ENCODE data around the gene CDC42SE1.
A peak's percentile ranks its signal among the peaks of the same experiment; 100 is the strongest.
"Not testable (repeated sequence)": the region's sequence is repeated elsewhere in the genome, so short reads cannot be mapped to it uniquely, and the experiment has no call there.

Gene CDC42SE1

GRCh38 chr1:151059109-151060006, at the start of gene CDC42SE1:
CDC42SE1 (minus strand) TSS chr1:151059622; CDS start chr1:151055730, 3,892 bp downstream.
- Histone ChIP-seq H3K9ac (ENCODE audit: low read length) (peak within 1 kb of the TSS; percentile 96), H3K9me3 (ENCODE audit: control insufficient read depth, low read length) (no peaks in the 10 kb centered on the region), H3K4me1 (ENCODE audit: control insufficient read depth, insufficient read depth, low read length) (peaks cover 40% of the 10 kb centered on the region), H3K36me3 (ENCODE audit: control insufficient read depth, insufficient read depth, low read length, severe bottlenecking) (peaks cover 23% of the 10 kb centered on the region), H3K27me3 (replicated peaks; ENCODE audit: control insufficient read depth, insufficient read depth, low read length) (no peaks in the 10 kb centered on the region), H3K4me3 (ENCODE audit: low read length) (peak within 1 kb of the TSS; percentile 98)
- DNase-seq (ENCODE audit: low read depth), result peak; percentile 96

GRCh38 chr1:151108331-151108730, 48.9 kb upstream of the CDC42SE1 start:
- DNase-seq (ENCODE audit: low read depth), result no peak

GRCh38 chr1:151106894-151107293, 47.5 kb upstream of the CDC42SE1 start:
- peaks cover 20% of the 10 kb centered on the region for H3K36me3 ChIP-seq (ENCODE audit: control insufficient read depth, insufficient read depth, low read length, severe bottlenecking)
- H3K4me1 ChIP-seq (ENCODE audit: control insufficient read depth, insufficient read depth, low read length), result no peaks in the 10 kb centered on the region
- no peaks in the 10 kb centered on the region for H3K27me3 ChIP-seq (replicated peaks; ENCODE audit: control insufficient read depth, insufficient read depth, low read length)
- H3K9ac ChIP-seq (ENCODE audit: low read length), result no peak overlapping the region
- no peaks in the 10 kb centered on the region for H3K9me3 ChIP-seq (ENCODE audit: control insufficient read depth, low read length)
- no peak for DNase-seq (ENCODE audit: low read depth)
- H3K4me3 ChIP-seq (ENCODE audit: low read length), result no peak overlapping the region

More at GRCh38 chr1:151108331-151108730, 48.9 kb upstream of the CDC42SE1 start:
- Histone ChIP-seq H3K9me3 (ENCODE audit: control insufficient read depth, low read length) (no peaks in the 10 kb centered on the region), H3K9ac (ENCODE audit: low read length) (no peak overlapping the region), H3K4me1 (ENCODE audit: control insufficient read depth, insufficient read depth, low read length) (no peaks in the 10 kb centered on the region), H3K27me3 (replicated peaks; ENCODE audit: control insufficient read depth, insufficient read depth, low read length) (no peaks in the 10 kb centered on the region), H3K4me3 (ENCODE audit: low read length) (no peak overlapping the region), H3K36me3 (ENCODE audit: control insufficient read depth, insufficient read depth, low read length, severe bottlenecking) (peaks cover 20% of the 10 kb centered on the region)

GRCh38 chr1:151104630-151105029, 45.2 kb upstream of the CDC42SE1 start:
- H3K9me3 ChIP-seq (ENCODE audit: control insufficient read depth, low read length), result no peaks in the 10 kb centered on the region
- H3K36me3 ChIP-seq (ENCODE audit: control insufficient read depth, insufficient read depth, low read length, severe bottlenecking), result peaks cover 20% of the 10 kb centered on the region

GRCh38 chr1:151098126-151098525, 38.7 kb upstream of the CDC42SE1 start:
- Histone ChIP-seq H3K9me3 (ENCODE audit: control insufficient read depth, low read length) (no peaks in the 10 kb centered on the region), H3K4me1 (ENCODE audit: control insufficient read depth, insufficient read depth, low read length) (no peaks in the 10 kb centered on the region), H3K27me3 (replicated peaks; ENCODE audit: control insufficient read depth, insufficient read depth, low read length) (no peaks in the 10 kb centered on the region), H3K9ac (ENCODE audit: low read length) (no peak overlapping the region), H3K4me3 (ENCODE audit: low read length) (no peak overlapping the region), H3K36me3 (ENCODE audit: control insufficient read depth, insufficient read depth, low read length, severe bottlenecking) (no peaks in the 10 kb centered on the region)
- no peak for DNase-seq (ENCODE audit: low read depth)

More at GRCh38 chr1:151104630-151105029, 45.2 kb upstream of the CDC42SE1 start:
- H3K9ac ChIP-seq (ENCODE audit: low read length), result no peak overlapping the region
- DNase-seq (ENCODE audit: low read depth), result no peak
- no peaks in the 10 kb centered on the region for H3K27me3 ChIP-seq (replicated peaks; ENCODE audit: control insufficient read depth, insufficient read depth, low read length)
- no peaks in the 10 kb centered on the region for H3K4me1 ChIP-seq (ENCODE audit: control insufficient read depth, insufficient read depth, low read length)
- H3K4me3 ChIP-seq (ENCODE audit: low read length), result no peak overlapping the region

- H3K36me3 ChIP-seq (ENCODE audit: control insufficient read depth, insufficient read depth, low read length, severe bottlenecking); H3K4me1 ChIP-seq (ENCODE audit: control insufficient read depth, insufficient read depth, low read length); H3K9me3 ChIP-seq (ENCODE audit: control insufficient read depth, low read length); H3K4me3 ChIP-seq (ENCODE audit: low read length); H3K27me3 ChIP-seq (replicated peaks; ENCODE audit: control insufficient read depth, insufficient read depth, low read length); H3K9ac ChIP-seq (ENCODE audit: low read length); DNase-seq (ENCODE audit: low read depth): not testable (repeated sequence)
These were observed 38.0 kb upstream of the CDC42SE1 start for GRCh38 chr1:151097426-151097825.

GRCh38 chr1:151085953-151086559, 26.6 kb upstream of the CDC42SE1 start:
- H3K9me3 ChIP-seq (ENCODE audit: control insufficient read depth, low read length), result no peaks in the 10 kb centered on the region
- no peak overlapping the region for H3K9ac ChIP-seq (ENCODE audit: low read length)
- no peaks in the 10 kb centered on the region for H3K27me3 ChIP-seq (replicated peaks; ENCODE audit: control insufficient read depth, insufficient read depth, low read length)
- H3K36me3 ChIP-seq (ENCODE audit: control insufficient read depth, insufficient read depth, low read length, severe bottlenecking), result no peaks in the 10 kb centered on the region
- DNase-seq (ENCODE audit: low read depth), result no peak
- H3K4me1 ChIP-seq (ENCODE audit: control insufficient read depth, insufficient read depth, low read length), result peaks cover 3% of the 10 kb centered on the region
- H3K4me3 ChIP-seq (ENCODE audit: low read length), result no peak overlapping the region

GRCh38 chr1:151072224-151072623, 12.8 kb upstream of the CDC42SE1 start:
- Histone ChIP-seq H3K27me3 (replicated peaks; ENCODE audit: control insufficient read depth, insufficient read depth, low read length) (no peaks in the 10 kb centered on the region), H3K36me3 (ENCODE audit: control insufficient read depth, insufficient read depth, low read length, severe bottlenecking) (peaks cover 3% of the 10 kb centered on the region), H3K9ac (ENCODE audit: low read length) (no peak overlapping the region), H3K4me3 (ENCODE audit: low read length) (no peak overlapping the region), H3K4me1 (ENCODE audit: control insufficient read depth, insufficient read depth, low read length) (peaks cover 8% of the 10 kb centered on the region), H3K9me3 (ENCODE audit: control insufficient read depth, low read length) (no peaks in the 10 kb centered on the region)
- no peak for DNase-seq (ENCODE audit: low read depth)

GRCh38 chr1:151070474-151071276, 11.3 kb upstream of the CDC42SE1 start, which contains the start of gene GABPB2:
GABPB2 (plus strand) TSS chr1:151070761; CDS start chr1:151088190, 17,429 bp downstream.
- H3K4me3 ChIP-seq (ENCODE audit: low read length), result peak within 1 kb of the TSS; percentile 90
- H3K4me1 ChIP-seq (ENCODE audit: control insufficient read depth, insufficient read depth, low read length), result peaks cover 9% of the 10 kb centered on the region
- peak within 1 kb of the TSS; percentile 95 for H3K9ac ChIP-seq (ENCODE audit: low read length)
- H3K36me3 ChIP-seq (ENCODE audit: control insufficient read depth, insufficient read depth, low read length, severe bottlenecking), result peaks cover 3% of the 10 kb centered on the region
- peak; percentile 97 for DNase-seq (ENCODE audit: low read depth)
- no peaks in the 10 kb centered on the region for H3K9me3 ChIP-seq (ENCODE audit: control insufficient read depth, low read length)
- H3K27me3 ChIP-seq (replicated peaks; ENCODE audit: control insufficient read depth, insufficient read depth, low read length), result no peaks in the 10 kb centered on the region

- H3K36me3 ChIP-seq (ENCODE audit: control insufficient read depth, insufficient read depth, low read length, severe bottlenecking), result no peaks in the 10 kb centered on the region
- H3K9ac ChIP-seq (ENCODE audit: low read length), result no peak overlapping the region
- H3K27me3 ChIP-seq (replicated peaks; ENCODE audit: control insufficient read depth, insufficient read depth, low read length), result no peaks in the 10 kb centered on the region
- no peaks in the 10 kb centered on the region for H3K9me3 ChIP-seq (ENCODE audit: control insufficient read depth, low read length)
- no peak for DNase-seq (ENCODE audit: low read depth)
- H3K4me3 ChIP-seq (ENCODE audit: low read length), result no peak overlapping the region
- peaks cover 12% of the 10 kb centered on the region for H3K4me1 ChIP-seq (ENCODE audit: control insufficient read depth, insufficient read depth, low read length)
These were observed 9.7 kb upstream of the CDC42SE1 start for GRCh38 chr1:151069103-151069486.

GRCh38 chr1:151067185-151067584, 7.8 kb upstream of the CDC42SE1 start:
- Histone ChIP-seq H3K9ac (ENCODE audit: low read length) (no peak overlapping the region), H3K4me1 (ENCODE audit: control insufficient read depth, insufficient read depth, low read length) (peaks cover 15% of the 10 kb centered on the region), H3K27me3 (replicated peaks; ENCODE audit: control insufficient read depth, insufficient read depth, low read length) (no peaks in the 10 kb centered on the region), H3K9me3 (ENCODE audit: control insufficient read depth, low read length) (no peaks in the 10 kb centered on the region), H3K4me3 (ENCODE audit: low read length) (no peak overlapping the region), H3K36me3 (ENCODE audit: control insufficient read depth, insufficient read depth, low read length, severe bottlenecking) (no peaks in the 10 kb centered on the region)
- DNase-seq (ENCODE audit: low read depth), result no peak
